GM18507 (cell line): ENCODE results near the gene RASAL1.

Experiments
- DNase-seq: peaks from one replicate; pipeline ENCODE4 v3.0.0; 2011; ENCODE audit warnings: low read depth; ENCODE audit not compliant: insufficient read length; ENCODE audit errors: extremely low spot score
- FAIRE-seq: peaks from 2 replicates; lab custom pipeline; 2011; peaks lifted over from hg19 to GRCh38; lab: Jason Lieb, UNC

RASAL1 gene

GRCh38 chr12:113065126-113066007 lies 70.2 kb downstream of the RASAL1 start:
- no peak for DNase-seq
- no peak for FAIRE-seq

DNA sequence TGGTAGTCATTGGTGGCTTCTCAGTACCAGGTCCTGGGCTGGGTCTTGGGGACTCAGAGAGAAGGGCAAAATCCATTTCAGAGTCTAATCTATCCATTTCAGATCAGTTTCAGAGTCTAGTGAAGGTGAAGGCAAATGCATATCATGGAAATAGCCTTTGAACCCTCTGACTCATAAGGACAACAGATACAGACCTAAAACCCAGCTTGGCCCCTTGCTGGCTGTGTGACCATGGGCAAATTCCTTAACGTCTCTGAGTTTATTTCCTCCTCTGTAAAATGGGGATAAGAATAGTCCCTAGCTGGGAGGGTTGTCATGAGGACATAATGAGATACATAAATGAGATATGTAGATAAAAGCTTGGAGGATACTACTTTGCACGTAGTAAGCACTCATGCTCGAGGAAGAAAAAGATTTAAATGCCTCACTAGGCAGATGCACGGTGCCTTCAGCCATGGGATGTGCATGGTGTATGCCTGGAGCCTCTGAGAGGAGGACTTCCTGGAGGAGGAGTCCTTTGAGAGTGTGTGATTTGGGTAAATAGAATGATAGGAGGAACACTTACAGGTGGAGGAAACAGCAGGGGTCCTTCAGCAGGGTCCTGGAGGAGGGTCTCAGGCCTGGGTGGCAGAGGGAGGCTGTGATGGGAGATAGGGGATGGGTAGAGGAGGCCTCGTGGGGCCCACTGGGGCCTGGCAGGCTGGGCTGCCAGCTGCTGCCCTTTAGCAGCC lies 71.0 kb downstream of the RASAL1 start:
- FAIRE-seq = no peak
- DNase-seq = no peak

DNA sequence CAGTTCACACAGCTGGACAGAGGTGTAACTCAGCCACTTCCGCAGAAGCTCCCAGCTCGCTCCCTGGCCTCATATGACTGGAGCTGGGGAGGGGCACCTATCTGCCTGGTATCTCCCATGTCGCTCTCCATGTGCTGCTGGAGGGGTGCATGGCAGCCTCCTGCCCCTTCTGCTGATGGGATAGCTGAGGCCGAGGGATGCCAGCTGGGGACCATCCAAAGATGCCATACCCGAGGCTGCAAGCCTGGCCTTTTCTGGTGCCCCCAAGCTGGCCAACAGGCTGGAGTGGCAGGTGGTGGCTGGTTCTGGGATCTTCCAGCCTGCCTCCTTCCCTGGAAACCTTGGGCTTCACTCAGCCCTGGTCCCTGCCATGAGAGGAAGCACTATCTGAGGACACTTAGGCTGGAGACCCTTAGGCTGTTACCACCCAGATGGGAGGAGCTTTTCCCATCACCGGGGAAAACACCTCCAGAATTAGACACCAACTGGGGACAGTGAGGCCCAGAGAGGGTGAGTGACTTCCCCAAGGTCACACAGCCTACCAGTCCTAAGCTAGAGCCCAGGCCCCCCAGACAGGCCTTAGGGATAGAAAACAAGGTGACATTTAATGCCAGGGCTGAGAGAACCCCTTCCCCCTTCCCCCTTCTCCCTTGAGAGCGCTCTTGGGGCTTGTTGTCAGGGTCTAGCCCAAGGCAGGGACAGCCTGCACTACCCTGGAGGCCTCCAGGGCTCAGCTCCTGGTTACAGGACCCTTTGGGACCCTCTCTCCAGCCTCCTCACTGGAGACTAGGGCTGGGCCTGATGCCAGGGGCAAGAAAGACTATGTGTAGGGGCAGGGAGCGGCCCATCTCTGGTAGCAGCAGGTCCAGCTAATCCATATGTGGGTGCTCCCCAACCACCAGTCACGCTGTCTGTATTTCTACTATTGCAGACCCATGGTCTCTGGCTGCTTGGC lies 71.9 kb downstream of the RASAL1 start:
- FAIRE-seq (no peak), DNase-seq (no peak)

GRCh38 chr12:113062502-113063395 lies 72.8 kb downstream of the RASAL1 start:
- no peak for FAIRE-seq
- DNase-seq = no peak

DNA sequence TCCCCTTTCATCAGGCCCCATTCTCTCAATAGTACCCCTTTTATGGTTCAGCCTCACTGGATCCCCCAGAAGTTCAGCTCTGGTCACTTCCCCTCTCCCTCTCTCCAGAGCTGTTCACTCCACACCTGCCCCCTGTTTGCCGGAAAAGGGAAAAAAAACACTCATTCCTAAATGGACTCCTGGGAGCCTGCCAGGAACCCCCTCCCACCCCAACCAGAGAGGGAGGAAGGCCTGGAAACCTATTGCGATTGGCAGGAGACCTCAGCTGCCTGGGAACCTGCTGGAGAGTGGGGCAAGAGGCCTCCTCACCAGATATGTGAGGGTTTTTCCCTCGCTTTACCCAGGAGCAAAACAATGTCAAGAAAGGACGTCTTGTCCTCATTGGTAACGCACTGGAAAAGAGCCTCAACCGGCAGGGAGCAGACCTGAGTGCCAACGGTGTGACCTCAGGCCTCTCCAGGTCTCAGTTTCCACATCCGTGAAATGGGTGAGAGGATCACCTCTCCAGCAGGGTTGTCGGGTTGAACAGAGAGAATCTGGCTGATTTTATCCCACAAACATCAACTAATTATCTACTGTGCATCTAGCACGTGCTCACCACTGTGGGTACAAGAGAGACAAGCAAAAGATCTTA lies 74.4 kb downstream of the RASAL1 start:
- DNase-seq (no peak), FAIRE-seq (no peak)

- no peak for FAIRE-seq
- no peak for DNase-seq
Observed at GRCh38 chr12:113060336-113060960, 75.1 kb downstream of the RASAL1 start.

DNA sequence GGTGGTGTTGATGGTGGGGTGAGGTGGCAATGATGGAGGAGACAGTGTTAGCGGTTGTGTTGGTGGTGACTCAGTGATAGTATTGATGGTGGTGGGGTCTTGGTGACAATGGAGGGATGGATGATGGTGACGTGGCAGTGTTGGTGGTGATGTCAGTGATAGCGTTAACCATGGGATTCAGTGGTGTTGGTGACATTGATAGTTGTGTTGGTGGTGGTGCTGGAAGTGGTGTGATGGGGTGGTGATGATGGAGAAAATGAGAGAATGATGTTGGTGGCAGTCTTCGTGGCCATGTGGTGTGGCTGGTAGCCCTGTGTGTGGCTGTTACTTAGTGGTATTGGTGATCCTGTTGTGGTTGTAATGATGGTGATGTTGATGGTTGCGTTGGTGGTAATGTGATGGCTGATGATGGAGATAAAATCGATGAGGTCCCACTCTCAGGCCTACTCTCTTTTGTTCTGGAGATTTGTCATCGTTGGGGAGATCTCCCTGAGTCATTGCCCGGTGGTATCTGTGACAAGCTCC lies 76.4 kb downstream of the RASAL1 start:
- DNase-seq = no peak
- FAIRE-seq = no peak

GRCh38 chr12:113058553-113058952 lies 77.0 kb downstream of the RASAL1 start:
- DNase-seq = no peak

DNA sequence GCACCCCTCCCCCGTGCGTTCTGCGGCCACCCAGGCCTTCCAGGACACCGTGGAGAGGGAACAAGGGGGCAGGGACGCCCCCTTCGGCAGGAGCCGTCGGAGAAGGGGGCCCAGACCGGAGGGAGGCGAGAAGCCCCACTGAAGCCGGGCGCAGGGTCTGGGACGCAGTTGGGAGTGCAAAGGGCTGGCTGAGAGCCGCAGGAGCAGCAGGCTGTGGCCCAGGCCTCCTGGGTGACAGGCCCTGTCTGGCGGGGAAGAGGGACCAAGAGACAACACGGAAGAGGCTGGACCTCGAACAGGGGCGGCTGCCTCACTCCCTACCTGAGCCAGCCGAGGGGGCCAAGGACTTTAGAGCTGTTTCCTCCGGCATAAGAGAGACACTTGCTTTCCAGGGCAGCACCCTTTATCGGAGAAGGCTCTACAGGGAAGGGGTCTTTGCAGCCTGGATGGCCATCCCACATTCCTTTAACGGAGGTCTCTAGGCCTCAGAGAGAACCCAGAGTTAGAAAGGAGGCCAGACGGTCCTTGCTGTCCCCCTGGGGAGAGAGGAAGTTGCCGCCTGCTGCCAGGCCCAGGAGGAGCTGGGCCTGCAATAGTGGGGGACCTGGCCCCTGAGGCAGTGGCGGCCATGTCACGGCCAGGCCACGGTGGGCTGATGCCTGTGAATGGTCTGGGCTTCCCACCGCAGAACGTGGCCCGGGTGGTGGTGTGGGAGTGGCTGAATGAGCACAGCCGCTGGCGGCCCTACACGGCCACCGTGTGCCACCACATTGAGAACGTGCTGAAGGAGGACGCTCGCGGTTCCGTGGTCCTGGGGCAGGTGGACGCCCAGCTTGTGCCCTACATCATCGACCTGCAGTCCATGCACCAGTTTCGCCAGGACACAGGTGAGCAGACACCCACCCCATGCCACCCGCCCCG lies 77.7 kb downstream of the RASAL1 start:
- FAIRE-seq = no peak
- no peak for DNase-seq

More at GRCh38 chr12:113058553-113058952, 77.0 kb downstream of the RASAL1 start:
- FAIRE-seq = no peak

- no peak for FAIRE-seq
- no peak for DNase-seq
Observed at GRCh38 chr12:113056631-113057488, 78.7 kb downstream of the RASAL1 start, which contains the start of gene DTX1. DTX1 (plus strand) TSS chr12:113056730; CDS start chr12:113058193, 1,463 bp downstream.

- FAIRE-seq (no peak), DNase-seq (no peak)
Observed at GRCh38 chr12:113056381-113056630, 79.3 kb downstream of the RASAL1 start.

DNA sequence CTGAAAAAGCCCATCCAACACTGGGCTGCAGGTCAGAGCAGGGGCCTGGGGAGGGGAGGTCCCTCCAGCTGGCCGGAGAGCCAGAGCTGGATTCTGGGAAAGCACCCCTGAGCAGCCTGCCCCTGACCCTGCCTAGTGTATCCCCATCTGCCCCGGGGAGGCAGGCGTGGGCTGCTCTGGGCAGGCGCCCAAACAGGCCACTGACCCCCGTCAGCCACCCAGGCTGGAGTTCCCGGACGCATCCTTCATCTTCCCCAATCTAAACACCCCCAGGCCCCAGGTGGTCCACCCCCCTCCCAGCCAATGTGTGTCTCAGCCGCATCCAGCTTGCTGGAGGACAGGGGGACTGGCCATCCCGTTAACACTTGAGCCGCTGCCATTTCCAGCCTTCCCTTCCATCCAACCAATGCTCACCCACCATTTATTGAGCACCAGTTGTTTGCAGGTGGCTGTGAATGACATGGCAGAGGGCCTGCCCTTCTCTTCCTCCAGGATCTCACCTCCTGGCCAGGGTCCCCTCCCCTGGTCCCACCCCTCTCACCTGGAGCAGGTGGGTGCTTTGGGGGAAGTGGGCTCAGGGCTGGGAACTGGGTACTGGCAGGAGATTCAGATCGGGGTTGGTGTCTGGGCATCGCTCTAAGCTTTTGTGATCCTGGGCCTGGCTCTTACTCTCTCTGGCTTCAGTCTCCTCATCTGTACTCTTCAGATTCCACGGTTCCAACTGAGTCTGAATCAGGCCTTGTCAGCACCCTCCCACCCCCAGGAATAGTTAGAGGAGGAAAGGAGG lies 79.8 kb downstream of the RASAL1 start:
- FAIRE-seq (no peak), DNase-seq (no peak)

DNA sequence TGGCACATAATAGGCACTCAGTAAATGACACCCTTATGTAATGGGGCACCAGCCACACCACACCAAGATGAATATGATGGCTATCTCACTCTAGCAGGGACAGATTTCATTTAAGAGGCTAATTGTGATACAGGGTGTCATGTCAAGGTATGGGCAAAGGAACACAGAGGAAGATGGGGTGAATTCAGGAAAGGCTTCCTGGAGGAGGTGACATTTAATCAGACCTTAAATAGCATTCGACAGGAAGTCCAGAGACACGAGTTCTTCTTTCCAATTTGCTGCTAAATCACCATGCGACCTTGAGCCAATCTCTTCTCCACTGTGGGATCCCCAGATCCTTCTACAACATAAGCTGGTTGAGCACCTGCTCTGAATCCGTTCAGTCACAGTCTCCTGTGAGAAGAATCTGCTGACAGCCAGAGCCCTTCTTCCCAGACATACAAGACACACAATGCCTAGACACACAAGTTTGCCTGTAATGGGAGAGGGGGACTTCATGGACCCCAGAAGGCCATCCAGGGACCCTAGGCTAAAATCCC lies 80.5 kb downstream of the RASAL1 start:
- DNase-seq (no peak), FAIRE-seq (no peak)

- DNase-seq = no peak
- FAIRE-seq = no peak
Observed at GRCh38 chr12:113052326-113052725, 83.2 kb downstream of the RASAL1 start.

GRCh38 chr12:113051759-113052158 lies 83.8 kb downstream of the RASAL1 start:
- no peak for FAIRE-seq
- no peak for DNase-seq
